Measurements from ENCODE around the gene SNX2.
A peak's percentile ranks its signal among the peaks of the same experiment; 100 is the strongest.

SNX2 gene

GRCh38 chr5:122774519-122774860 is 390 bp upstream of the SNX2 start:
- DNase-seq: no peak

- DNase-seq: peak; percentile 23
These were observed 966 bp downstream of the SNX2 start for GRCh38 chr5:122775550-122776542.

DNA sequence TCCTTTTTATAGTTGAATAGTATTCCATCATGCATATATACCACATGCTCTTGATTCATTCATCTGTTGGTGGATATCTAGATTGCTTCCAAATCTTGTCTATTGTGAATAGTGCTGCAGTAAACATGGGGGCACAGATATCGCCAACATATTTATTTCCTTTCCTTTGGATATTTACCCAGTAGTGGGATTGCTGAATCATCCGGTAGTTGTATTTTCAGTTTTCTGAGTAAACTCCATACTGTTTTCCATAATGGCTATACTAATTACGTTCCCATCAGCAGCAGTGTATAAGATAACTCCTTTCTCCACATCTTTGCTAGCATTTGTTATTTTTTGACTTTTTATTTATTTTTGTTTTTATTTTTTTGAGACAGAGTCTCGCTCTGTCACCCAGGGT is 3.3 kb downstream of the SNX2 start:
- no peak for DNase-seq

- DNase-seq: no peak
These were observed 4.6 kb downstream of the SNX2 start for GRCh38 chr5:122779451-122779850.

GRCh38 chr5:122780296-122780695 is 5.4 kb downstream of the SNX2 start:
- no peak for DNase-seq

DNA sequence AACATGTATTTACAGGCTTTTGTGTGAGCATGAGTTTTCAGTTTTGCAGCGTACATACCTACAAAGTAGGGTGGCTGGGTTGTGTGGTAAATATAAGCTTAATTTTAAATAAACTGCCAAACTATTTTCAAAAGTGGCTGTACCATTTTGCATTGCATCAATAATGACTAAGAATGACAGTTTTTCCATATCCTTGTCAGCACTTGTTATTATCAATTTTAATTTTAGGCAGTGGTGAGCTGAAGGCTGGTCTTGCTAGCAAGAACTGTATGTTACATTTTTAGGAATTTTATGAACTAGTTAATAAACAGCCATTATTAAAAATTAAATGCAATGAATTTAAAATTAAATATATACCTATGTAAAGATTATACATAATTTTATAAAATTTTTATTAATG is 6.6 kb downstream of the SNX2 start:
- no peak for DNase-seq

- no peak for DNase-seq
These were observed 10.4 kb downstream of the SNX2 start for GRCh38 chr5:122785294-122785693.

- DNase-seq: no peak
These were observed 13.5 kb downstream of the SNX2 start for GRCh38 chr5:122788371-122788770.

DNA sequence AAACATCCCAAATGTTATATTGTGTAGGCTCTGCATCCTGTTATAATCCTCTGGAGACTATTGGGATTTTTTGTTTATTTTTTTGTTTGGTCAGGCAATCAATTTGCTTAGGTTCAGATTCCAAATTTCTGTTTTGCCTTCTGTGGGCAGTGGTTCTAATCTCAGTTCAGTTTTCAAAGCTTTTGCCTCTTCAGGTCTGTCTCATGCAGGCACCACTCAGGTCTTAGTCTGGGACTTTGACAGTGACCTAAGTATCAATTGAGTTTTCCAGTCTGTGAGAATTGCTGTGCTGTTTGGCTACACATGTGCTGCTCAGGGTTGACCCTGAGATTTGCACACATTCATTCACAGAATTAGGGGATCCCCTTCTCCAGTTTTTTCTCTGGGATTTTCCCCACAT is 14.1 kb downstream of the SNX2 start:
- DNase-seq: no peak

- DNase-seq: no peak
These were observed 14.7 kb downstream of the SNX2 start for GRCh38 chr5:122789461-122790171.

DNA sequence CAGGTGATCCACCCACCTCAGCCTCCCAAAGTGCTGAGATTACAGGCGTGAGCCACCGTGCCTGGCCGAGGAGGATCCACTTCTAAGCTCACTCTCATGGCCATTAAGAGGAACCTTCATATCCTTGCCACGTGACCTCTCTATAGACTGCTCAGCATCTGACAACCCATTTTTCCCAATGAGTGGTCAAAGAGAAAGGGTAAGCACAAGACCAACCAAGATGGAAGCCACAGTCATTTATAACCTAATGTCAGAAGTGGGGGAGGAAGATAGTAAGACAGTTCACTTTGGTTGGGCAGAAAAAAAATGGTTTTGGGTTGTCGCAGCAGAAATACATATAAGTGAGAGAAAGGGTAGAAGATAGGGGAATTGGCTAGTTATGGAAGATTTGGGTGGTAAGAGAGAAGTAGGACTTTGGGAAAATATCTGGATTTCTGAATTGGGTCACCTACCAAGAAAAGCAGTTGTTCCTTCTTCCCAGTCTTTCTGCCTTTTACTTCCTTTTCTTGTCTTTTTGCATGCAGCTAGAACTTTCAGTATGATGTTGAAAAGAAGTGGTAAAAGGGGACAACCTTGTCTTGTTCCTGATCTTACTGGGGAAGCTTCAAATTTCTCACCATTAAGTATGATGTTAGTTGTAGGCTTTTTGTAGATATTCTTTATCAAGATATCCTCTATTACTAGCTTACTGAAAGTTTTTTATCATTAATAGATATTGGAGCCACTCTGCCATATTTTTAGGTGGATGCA is 15.6 kb downstream of the SNX2 start:
- DNase-seq: no peak

DNA sequence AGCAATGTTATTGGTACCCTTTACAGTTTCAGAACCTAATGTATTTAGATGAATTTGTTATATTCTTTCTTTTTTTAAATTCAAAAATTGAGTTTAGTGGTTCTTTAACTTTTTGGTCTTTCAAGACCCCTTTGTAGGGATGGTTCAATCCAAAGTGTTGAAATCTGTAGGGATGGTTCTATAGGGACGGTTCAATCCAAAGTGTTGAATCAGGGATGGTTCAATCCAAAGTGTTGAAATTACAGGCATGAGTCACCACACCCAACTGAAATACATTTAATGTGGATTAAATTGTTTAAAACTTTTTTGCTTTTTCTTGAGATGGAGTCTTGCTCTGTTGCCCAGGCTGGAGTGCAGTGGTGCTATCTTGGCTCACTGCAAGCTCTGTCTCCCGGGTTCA is 30.6 kb downstream of the SNX2 start:
- no peak for DNase-seq

GRCh38 chr5:122810405-122810804 is 35.5 kb downstream of the SNX2 start:
- DNase-seq: no peak

DNA sequence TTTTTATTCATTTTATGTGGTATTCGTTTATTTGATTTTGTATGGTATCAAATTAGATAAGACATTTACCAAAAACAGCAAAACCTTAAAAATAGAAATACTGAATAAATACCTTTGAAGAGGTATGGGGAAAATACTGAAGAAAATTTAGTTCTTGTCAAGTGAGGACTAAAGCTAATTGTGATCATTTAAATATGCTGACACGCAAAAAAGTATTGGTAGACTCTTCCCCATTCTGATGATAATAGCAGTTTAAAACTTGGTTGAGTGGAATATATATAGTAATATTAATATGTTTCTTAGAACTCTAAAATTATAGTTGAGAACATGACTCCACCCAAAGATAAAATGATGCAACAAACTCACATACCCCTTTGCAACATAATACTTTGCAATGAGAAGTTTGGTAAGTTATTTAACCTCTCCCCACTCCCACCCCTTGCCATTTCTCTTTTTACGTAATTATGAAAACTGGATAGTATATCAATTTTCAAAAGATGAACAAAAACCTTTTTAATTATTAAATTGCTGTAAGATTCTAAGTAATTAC is 40.4 kb downstream of the SNX2 start:
- no peak for DNase-seq

GRCh38 chr5:122816756-122817155 is 41.9 kb downstream of the SNX2 start:
- no peak for DNase-seq

DNA sequence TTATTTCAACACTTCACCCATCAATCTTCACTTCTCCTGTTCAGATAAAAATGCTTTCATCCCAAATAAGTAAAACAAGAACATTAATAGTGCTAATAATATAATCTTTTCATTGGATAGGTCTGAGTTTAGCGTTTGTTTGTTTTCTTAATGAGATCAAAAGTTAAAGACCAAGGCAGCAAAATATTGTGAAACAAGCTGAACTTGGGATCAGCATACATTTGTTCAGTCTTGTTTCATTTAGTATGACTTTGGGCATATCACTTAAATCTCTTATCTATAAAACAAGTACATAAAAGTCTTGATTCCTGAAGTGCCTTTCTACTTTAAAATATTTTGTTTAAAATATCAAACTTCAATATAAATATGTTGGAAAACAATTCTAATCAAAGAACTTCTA is 57.1 kb downstream of the SNX2 start:
- no peak for DNase-seq

DNA sequence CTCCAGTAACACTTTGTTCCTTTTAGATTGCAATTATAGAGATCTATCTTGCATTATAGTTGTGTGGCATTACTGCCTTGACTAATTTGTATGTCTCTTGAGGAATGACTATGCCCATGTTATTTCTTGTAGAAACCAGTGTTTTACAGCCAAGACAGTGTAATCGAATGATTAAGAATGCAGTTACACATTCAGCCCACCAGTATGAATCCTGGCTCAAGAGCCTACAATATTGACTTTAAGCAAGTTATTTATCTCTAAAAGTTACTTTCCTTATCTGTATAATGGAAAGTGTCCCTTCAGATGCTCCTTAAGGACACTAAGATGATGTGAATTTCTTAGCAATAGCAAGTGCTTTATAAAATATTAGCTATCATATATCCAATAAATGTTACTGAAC is 60.8 kb downstream of the SNX2 start:
- DNase-seq: no peak

GRCh38 chr5:122836947-122837346 is 62.1 kb downstream of the SNX2 start:
- DNase-seq: no peak

DNA sequence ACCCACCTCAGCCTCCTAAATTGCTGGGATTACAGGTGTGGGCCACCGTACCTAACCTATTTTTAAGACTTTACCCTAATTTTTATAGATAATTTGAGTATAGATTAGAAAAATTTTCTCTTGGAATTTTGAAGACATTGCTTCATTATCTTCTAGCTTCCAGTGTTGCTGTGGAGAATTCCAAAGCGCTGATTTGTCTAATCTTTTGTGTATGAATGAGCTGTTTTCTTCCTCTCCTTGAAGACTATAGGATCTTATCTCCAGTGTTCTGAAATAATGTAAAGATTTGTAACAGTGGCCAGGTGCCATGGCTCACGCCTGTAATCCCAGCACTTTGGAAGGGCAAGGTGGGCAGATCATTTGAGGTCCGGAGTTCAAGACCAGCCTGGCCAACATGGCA is 64.9 kb downstream of the SNX2 start:
- no peak for DNase-seq

- no peak for DNase-seq
These were observed 67.2 kb downstream of the SNX2 start for GRCh38 chr5:122842016-122842580.

DNA sequence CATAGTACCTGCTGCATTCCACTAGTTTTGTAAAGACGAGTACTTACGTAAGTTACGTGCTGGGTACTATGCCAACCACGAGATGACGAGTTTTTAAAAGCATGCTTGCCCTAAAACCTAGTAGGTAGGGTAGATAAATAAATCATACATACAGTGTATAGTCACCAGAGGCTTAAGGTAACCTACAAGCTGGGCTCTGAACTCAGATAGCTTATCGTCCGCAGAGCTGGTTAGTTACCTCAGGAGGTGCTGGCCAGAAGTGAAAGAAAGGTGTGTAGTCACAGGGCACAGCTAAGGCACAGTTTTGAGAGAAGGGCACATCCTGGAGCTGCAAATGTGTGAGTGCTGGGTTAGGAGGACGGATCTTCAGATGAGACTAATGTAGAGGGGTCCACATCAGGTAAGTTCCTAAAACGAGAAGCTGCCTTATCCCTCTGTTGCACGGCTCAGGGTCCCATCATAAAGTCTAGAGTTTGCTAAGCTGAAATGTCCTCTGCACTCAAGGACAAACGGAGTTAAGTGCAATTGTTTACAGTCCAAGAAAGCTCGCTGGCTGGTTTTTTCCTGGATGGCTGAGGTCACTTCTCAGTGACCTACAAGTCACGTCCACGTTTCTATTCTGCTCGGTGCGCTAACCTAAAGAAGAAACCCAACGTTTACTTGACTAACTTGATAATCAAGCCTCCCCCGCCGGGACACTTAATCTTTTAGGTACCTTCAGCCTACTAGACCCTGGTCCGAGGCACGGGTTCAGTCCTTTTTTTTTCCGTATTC is 69.4 kb downstream of the SNX2 start:
- peak; percentile 9 for DNase-seq

GRCh38 chr5:122844910-122845228 is 70.0 kb downstream of the SNX2 start:
- peak; percentile 32 for DNase-seq

Measured in NCI-H345 (cell line).